PC-9 (cell line): ENCODE measurements around the gene CASP10. TPM values are rescaled to one million over a fixed set of nuclear protein-coding genes. Genes with fewer than 3 reads are reported as not detected.

Source experiments
- BruUV-seq: library from RNA; stranded (reverse); fragments of 400-500 nt; replicated peaks from 2 replicates; lab custom pipeline; 2021; lab: Mats Ljungman, UMichigan
- CTCF ChIA-PET: fragments of 300-600 bp; sonication (Branson Sonifier 250); formaldehyde crosslinking; loops from one replicate; lab custom pipeline; 2022; ENCODE audit warnings: antibody characterized with exemption; lab: Charles Lee
- POLR2A ChIA-PET: fragments of 300-600 bp; sonication (Branson Sonifier 250); formaldehyde crosslinking; loops from one replicate; lab custom pipeline; 2022; ENCODE audit warnings: antibody characterized with exemption; ENCODE audit not compliant: unreplicated experiment; lab: Charles Lee
- DNase-seq, 2 experiments: peaks; one replicate each; pipeline versions ENCODE4 v3.0.0 to v3.0.0-alpha.2; 2015 to 2022; ENCODE audit warnings: mixed read lengths in 1 of 2
- H2AFZ ChIP-seq: fragments of 200-600 bp; sonication (generic); 2 replicates; pipeline ENCODE4 v1.8.1; 2017; ENCODE audit warnings: antibody characterized with exemption
- H3F3A ChIP-seq: fragments of 200-600 bp; sonication (generic); 2 replicates; pipeline ENCODE4 v1.8.1; 2017; ENCODE audit warnings: antibody characterized with exemption, mild to moderate bottlenecking, low read depth; ENCODE audit not compliant: insufficient read depth
- H3K27ac ChIP-seq: fragments of 200-600 bp; sonication (generic); 2 replicates; pipeline ENCODE4 v1.6.1; 2016; ENCODE audit warnings: mixed run types
- H3K27me3 ChIP-seq: fragments of 200-600 bp; sonication (generic); 2 replicates; pipeline ENCODE4 v1.6.1; 2016; ENCODE audit warnings: low read depth, mixed run types; ENCODE audit not compliant: insufficient read depth
- H3K36me3 ChIP-seq: fragments of 200-600 bp; sonication (generic); 2 replicates; pipeline ENCODE4 v1.6.1; 2016; ENCODE audit warnings: low read depth, mixed run types
- H3K4me1 ChIP-seq: fragments of 200-600 bp; sonication (generic); replicated peaks from 2 replicates; pipeline ENCODE4 v1.6.1; 2016; ENCODE audit warnings: mixed run types; ENCODE audit not compliant: insufficient read depth
- H3K4me2 ChIP-seq: fragments of 200-600 bp; sonication (generic); 2 replicates; pipeline ENCODE4 v1.6.1; 2017; ENCODE audit warnings: mixed run types
- H3K4me3 ChIP-seq: fragments of 200-600 bp; sonication (generic); 2 replicates; pipeline ENCODE4 v1.6.1; 2016; ENCODE audit warnings: mixed run types
- H3K79me2 ChIP-seq: fragments of 200-600 bp; sonication (generic); 2 replicates; pipeline ENCODE4 v1.6.1; 2017; ENCODE audit warnings: low read depth, mixed run types
- H3K9me2 ChIP-seq: fragments of 200-600 bp; sonication (generic); 2 replicates; pipeline ENCODE4 v1.8.1; 2017; ENCODE audit warnings: mild to moderate bottlenecking; ENCODE audit not compliant: insufficient read depth
- H3K9me3 ChIP-seq: fragments of 200-600 bp; sonication (generic); 2 replicates; pipeline ENCODE4 v1.8.1; 2016; ENCODE audit warnings: low read depth; ENCODE audit not compliant: insufficient read depth
- H4K20me1 ChIP-seq: fragments of 200-600 bp; sonication (generic); 2 replicates; pipeline ENCODE4 v1.8.1; 2017; ENCODE audit not compliant: insufficient read depth
- CTCF ChIP-seq: fragments of 200-600 bp; sonication (generic); conservative IDR thresholded peaks from 2 replicates; pipeline ENCODE4 v1.6.1; 2017; ENCODE audit warnings: mixed run types, antibody characterized with exemption, mild to moderate bottlenecking, moderate library complexity
- EZH2 ChIP-seq: fragments of 200-600 bp; sonication (generic); IDR thresholded peaks from 2 replicates; pipeline ENCODE4 v1.8.0; 2017; ENCODE audit warnings: antibody characterized with exemption, low read depth
- intact Hi-C: fragments of 100-400 bp; cut with micrococcal nuclease; formaldehyde crosslinking; loops from one replicate; pipeline ENCODE4 v1.10.0; 2022; ENCODE audit not compliant: unreplicated experiment
- total RNA-seq: library from RNA; stranded (reverse); gene quantifications from 2 replicates; pipeline ENCODE4 v1.2.3, GENCODE V29; 2021

CASP10 gene
- total RNA-seq, 1 experiment from 2014 or later = 15.2 TPM

GRCh38 chr2:201276511-201276910, 93.6 kb downstream of the CASP10 start:
- TF ChIP-seq EZH2 (no peak), CTCF (no peak)

More at GRCh38 chr2:201276511-201276910, 93.6 kb downstream of the CASP10 start:
- no peaks in the 10 kb centered on the region for H3K9me3 ChIP-seq
- no peaks in the 10 kb centered on the region for H3K27me3 ChIP-seq
- no peaks in the 10 kb centered on the region for H3K79me2 ChIP-seq
- H3K36me3 ChIP-seq = peaks cover 21% of the 10 kb centered on the region
- no peaks in the 10 kb centered on the region; the same call in 1 of the 2 replicates for H3F3A ChIP-seq
- H3K27ac ChIP-seq = no peak overlapping the region
- no peaks in the 10 kb centered on the region for H3K4me1 ChIP-seq
- no peak overlapping the region for H2AFZ ChIP-seq
- no peak overlapping the region for H3K4me2 ChIP-seq
- intact Hi-C loops = no loop called here
- no peaks in the 10 kb centered on the region for H4K20me1 ChIP-seq
- ChIA-PET POLR2A (no interaction called here), CTCF (no interaction called here)
- no peak overlapping the region for H3K4me3 ChIP-seq
- no peaks in the 10 kb centered on the region for H3K9me2 ChIP-seq
- no TSS peak for BruUV-seq
- no peak for DNase-seq

Other genes with a start within 250 kb of the CASP10 start
- 34.0 and 43.3 TPM in 2 replicates for gene ORC2, start 219.5 kb upstream of the CASP10 start, total RNA-seq
- gene HYCC2, start 111.5 kb upstream of the CASP10 start, total RNA-seq = 8.8 and 10.7 TPM in 2 replicates
- 93.1 and 96.7 TPM in 2 replicates for gene NDUFB3, start 111.1 kb upstream of the CASP10 start, total RNA-seq
- 75.4 and 99.1 TPM in 2 replicates for gene CFLAR, start 67.0 kb upstream of the CASP10 start, total RNA-seq
- gene CASP8, start 77.4 kb downstream of the CASP10 start, total RNA-seq = 42.4 and 48.2 TPM in 2 replicates
- gene FLACC1, start 174.2 kb downstream of the CASP10 start, total RNA-seq = 0.75 and 0.87 TPM in 2 replicates